Endodermal cell (in vitro differentiated cells): Measurements from ENCODE around the gene ENAH. TPM values are rescaled to one million over a fixed set of nuclear protein-coding genes. Genes with fewer than 3 reads are reported as not detected.

Experiments
- DNase-seq: peaks from one replicate; pipeline ENCODE4 v3.0.0-alpha.2; 2017
- H3K27ac ChIP-seq: 2 replicates; pipeline ENCODE4 v1.5.1; 2013; ENCODE audit warnings: mild to moderate bottlenecking, low read depth, low read length, moderate library complexity
- H3K27me3 ChIP-seq: 2 replicates; pipeline ENCODE4 v1.6.1; 2013; ENCODE audit warnings: mild to moderate bottlenecking, low read length, moderate library complexity; ENCODE audit not compliant: insufficient read depth, control insufficient read depth, poor library complexity, severe bottlenecking
- H3K36me3 ChIP-seq: 2 replicates; pipeline ENCODE4 v1.7.0; 2013; ENCODE audit warnings: mild to moderate bottlenecking, low read length, moderate library complexity; ENCODE audit not compliant: control insufficient read depth, insufficient read depth
- H3K4me1 ChIP-seq: one replicate; pipeline ENCODE4 v1.7.0; 2013; ENCODE audit warnings: low read length; ENCODE audit not compliant: control insufficient read depth, insufficient read depth
- H3K4me3 ChIP-seq: 2 replicates; pipeline ENCODE4 v1.5.1; 2013; ENCODE audit warnings: mild to moderate bottlenecking, low read length, moderate library complexity
- H3K9ac ChIP-seq: 2 replicates; pipeline ENCODE4 v1.6.1; 2013; ENCODE audit warnings: mild to moderate bottlenecking, low read length, moderate library complexity; ENCODE audit not compliant: poor library complexity, severe bottlenecking; ENCODE audit errors: extremely low read depth
- H3K9me3 ChIP-seq: 2 replicates; pipeline ENCODE4 v1.6.1; 2013; ENCODE audit warnings: mild to moderate bottlenecking, low read length, moderate library complexity; ENCODE audit not compliant: control insufficient read depth
- H3K27ac Mint-ChIP-seq: 2 replicates; pipeline ENCODE4 v1.8.0; 2020; ENCODE audit warnings: mixed read lengths
- H3K27me3 Mint-ChIP-seq: 2 replicates; pipeline ENCODE4 v1.8.0; 2021; ENCODE audit warnings: mild to moderate bottlenecking, mixed read lengths; ENCODE audit not compliant: insufficient read depth
- H3K36me3 Mint-ChIP-seq: 2 replicates; pipeline ENCODE4 v1.8.0; 2020; ENCODE audit warnings: low read depth, mixed read lengths
- H3K4me1 Mint-ChIP-seq: 2 replicates; pipeline ENCODE4 v1.8.0; 2020; ENCODE audit warnings: mixed read lengths
- H3K4me3 Mint-ChIP-seq: 2 replicates; pipeline ENCODE4 v1.8.0; 2020; ENCODE audit warnings: mild to moderate bottlenecking, moderate library complexity, mixed read lengths
- H3K9me3 Mint-ChIP-seq: 2 replicates; pipeline ENCODE4 v1.8.0; 2020; ENCODE audit warnings: mild to moderate bottlenecking, mixed read lengths
- CTCF ChIP-seq: fragments of 200-600 bp; sonication (generic); conservative IDR thresholded peaks from 2 replicates; pipeline ENCODE4 v1.5.0; 2021; ENCODE audit warnings: antibody characterized with exemption, mild to moderate bottlenecking
- WGBS, 2 experiments: methylation state at CpG; one replicate each; pipeline versions ENCODE4 v1.1.5 to v1.1.7; 2013; ENCODE audit warnings: missing lambda C conversion rate in 2 of 2, mixed read lengths in 1 of 2; ENCODE audit not compliant: insufficient coverage in 1 of 2, insufficient read length in 1 of 2; 5-methylcytosine and 5-hydroxymethylcytosine counted together
- total RNA-seq, 2 donors: library from RNA; stranded (reverse); fragmentation: NEBNext Ultra II Directional in 1 of 2; extraction: Animal tissue kit (Norgen Biotek cat#: 25700) in 1 of 2; gene quantifications; 2 replicates in 1 of 2; 3 replicates in 1 of 2; pipeline ENCODE4 v1.2.1, GENCODE V29; 2021

The ENAH gene
- total RNA-seq, 2 donors from 2014 or later = 263 to 267 TPM

GRCh38 chr1:225498549-225499136 is 154.3 kb downstream of the ENAH start:
- Histone ChIP-seq H3K9ac (no peak overlapping the region), H3K27me3 (no peaks in the 10 kb centered on the region), H3K4me1 (no peaks in the 10 kb centered on the region), H3K9me3 (no peaks in the 10 kb centered on the region), H3K36me3 (peaks cover 91% of the 10 kb centered on the region), H3K4me3 (no peak overlapping the region), H3K27ac (no peak overlapping the region)
- no peaks in the 10 kb centered on the region for H3K27me3 Mint-ChIP-seq
- no peak for TF ChIP-seq CTCF
- peak overlapping the region; percentile 35 for H3K27ac Mint-ChIP-seq
- H3K9me3 Mint-ChIP-seq = no peaks in the 10 kb centered on the region
- H3K36me3 Mint-ChIP-seq = peaks cover 53% of the 10 kb centered on the region
- H3K4me3 Mint-ChIP-seq = no peak overlapping the region
- DNase-seq = no peak
- peaks cover 6% of the 10 kb centered on the region for H3K4me1 Mint-ChIP-seq
- 88% methylated on average over 3 of the region's 4 CpGs; no CpG with 5 or more reads in 1 of the 2 experiments for WGBS, 2 experiments

GRCh38 chr1:225494789-225495359 is 158.0 kb downstream of the ENAH start:
- no peak for TF ChIP-seq CTCF
- Mint-ChIP-seq H3K27me3 (no peaks in the 10 kb centered on the region), H3K27ac (no peak overlapping the region), H3K9me3 (no peaks in the 10 kb centered on the region), H3K4me3 (no peak overlapping the region), H3K4me1 (no peaks in the 10 kb centered on the region), H3K36me3 (peaks cover 43% of the 10 kb centered on the region)
- no peaks in the 10 kb centered on the region for H3K9me3 ChIP-seq
- H3K4me3 ChIP-seq = no peak overlapping the region
- H3K27ac ChIP-seq = no peak overlapping the region
- no peak for DNase-seq
- H3K27me3 ChIP-seq = no peaks in the 10 kb centered on the region
- 75 to 85% methylated on average over 4 to 7 of the region's 7 CpGs for WGBS, 2 experiments
- H3K9ac ChIP-seq = no peak overlapping the region
- H3K4me1 ChIP-seq = no peaks in the 10 kb centered on the region
- H3K36me3 ChIP-seq = peaks cover 64% of the 10 kb centered on the region

GRCh38 chr1:225493591-225494246 is 159.2 kb downstream of the ENAH start:
- H3K4me1 Mint-ChIP-seq = no peaks in the 10 kb centered on the region
- no peaks in the 10 kb centered on the region for H3K9me3 Mint-ChIP-seq
- WGBS, 2 experiments = 94 to 100% methylated on average over 3 to 6 of the region's 6 CpGs
- no peaks in the 10 kb centered on the region for H3K27me3 ChIP-seq
- H3K27ac Mint-ChIP-seq = no peak overlapping the region
- no peak overlapping the region for H3K4me3 Mint-ChIP-seq
- no peak overlapping the region for H3K27ac ChIP-seq
- peaks cover 35% of the 10 kb centered on the region for H3K36me3 Mint-ChIP-seq
- no peaks in the 10 kb centered on the region for H3K4me1 ChIP-seq
- H3K4me3 ChIP-seq = no peak overlapping the region
- TF ChIP-seq CTCF = no peak
- DNase-seq = no peak
- H3K9me3 ChIP-seq = no peaks in the 10 kb centered on the region
- H3K9ac ChIP-seq = no peak overlapping the region
- H3K27me3 Mint-ChIP-seq = no peaks in the 10 kb centered on the region
- H3K36me3 ChIP-seq = peaks cover 56% of the 10 kb centered on the region
